RWPE1 (cell line): Measurements from ENCODE around the gene CIB1.

Experiments used
- CTCF ChIA-PET: fragments of 350-600 bp; sonication (Branson Sonifier 250); formaldehyde crosslinking; extraction: SDS; loops from one replicate; lab custom pipeline; 2021; lab: Yijun Ruan, JAX
- POLR2A ChIA-PET: fragments of 400-600 bp; formaldehyde crosslinking; extraction: SDS; loops from one replicate; lab custom pipeline; 2020; ENCODE audit warnings: antibody characterized with exemption; ENCODE audit not compliant: low non-redundant PET; lab: Yijun Ruan, JAX
- DNase-seq: peaks from one replicate; pipeline ENCODE4 v3.0.0; 2012; ENCODE audit warnings: low spot score
- H3K27ac ChIP-seq: fragments of 450-650 bp; 2 replicates; pipeline ENCODE4 v1.5.1; 2017
- CTCF ChIP-seq: fragments of 450-650 bp; conservative IDR thresholded peaks from 2 replicates; pipeline ENCODE4 v1.5.1; 2017; ENCODE audit warnings: low read depth, mild to moderate bottlenecking

Gene CIB1

GRCh38 chr15:90209591-90209990 lies 24.1 kb downstream of the CIB1 start:
- H3K27ac ChIP-seq = peak overlapping the region; percentile 100
- ChIA-PET CTCF (no interaction called here), POLR2A (no interaction called here)
- no peak for TF ChIP-seq CTCF
- no peak for DNase-seq

- peak overlapping the region; percentile 100 for H3K27ac ChIP-seq
- POLR2A ChIA-PET = interaction anchor here (0.6 kb wide), 1 partner anchor 17 kb away, joined by 3 read pairs; no protein-coding TSS in a partner anchor
- CTCF ChIA-PET = interaction anchor here (0.8 kb wide), 1 partner anchor 10 kb away, joined by 6 read pairs; no protein-coding TSS in a partner anchor
- DNase-seq = no peak
- TF ChIP-seq CTCF = no peak
These were observed 25.4 kb downstream of the CIB1 start for GRCh38 chr15:90208356-90208755.

- ChIA-PET CTCF (interaction anchor here (0.6 to 1.8 kb wide), 3 partner anchors 14 to 725 kb away, joined by 3 to 5 read pairs (median 4); partner anchors contain the start of gene HDDC3), POLR2A (no interaction called here)
- DNase-seq = no peak
- peak overlapping the region; percentile 100 for H3K27ac ChIP-seq
- TF ChIP-seq CTCF = no peak
These were observed 26.5 kb downstream of the CIB1 start for GRCh38 chr15:90207252-90207651.

- peak overlapping the region; percentile 100 for H3K27ac ChIP-seq
- POLR2A ChIA-PET = interaction anchor here (0.6 kb wide), 1 partner anchor 47 kb away, joined by 3 read pairs; no protein-coding TSS in a partner anchor
- CTCF ChIA-PET = interaction anchor here (0.8 to 1.8 kb wide), 2 partner anchors 9 to 15 kb away, joined by 3 to 5 read pairs; no protein-coding TSS in a partner anchor
- no peak for TF ChIP-seq CTCF
- no peak for DNase-seq
These were observed 27.9 kb downstream of the CIB1 start for GRCh38 chr15:90205886-90206285.

- ChIA-PET CTCF (interaction anchor here (1.8 kb wide), 1 partner anchor 16 kb away, joined by 5 read pairs; no protein-coding TSS in a partner anchor), POLR2A (no interaction called here)
- peak overlapping the region; percentile 100 for H3K27ac ChIP-seq
- TF ChIP-seq CTCF = no peak
- DNase-seq = no peak
These were observed 28.5 kb downstream of the CIB1 start for GRCh38 chr15:90205050-90205848.

GRCh38 chr15:90203922-90204321 lies 29.8 kb downstream of the CIB1 start:
- POLR2A ChIA-PET = interaction anchor here (1.0 to 4.1 kb wide), 2 partner anchors 9 to 12 kb away, joined by 4 to 19 read pairs; no protein-coding TSS in a partner anchor
- no peak for DNase-seq
- CTCF ChIA-PET = no interaction called here
- TF ChIP-seq CTCF = no peak
- peak overlapping the region; percentile 100 for H3K27ac ChIP-seq
